Measurements from ENCODE around the gene ASCC2. TPM values are rescaled to one million over a fixed set of nuclear protein-coding genes. Genes with fewer than 3 reads are reported as not detected.

The ASCC2 gene
- total RNA-seq, 2 donors from 2014 or later: 52.8 to 77.0 TPM

GRCh38 chr22:29799217-29799680 lies 38.8 kb downstream of the ASCC2 start:
- H3K4me3 ChIP-seq: no peak overlapping the region
- no peaks in the 10 kb centered on the region for H3K27me3 ChIP-seq
- TF ChIP-seq CTCF (IDR thresholded peaks at IDR 0.05): no peak
- peaks cover 7% of the 10 kb centered on the region for H3K36me3 ChIP-seq
- peak; percentile 60 for DNase-seq
- intact Hi-C loops (cut with DNase I): no loop called here
- no peaks in the 10 kb centered on the region for H3K4me1 ChIP-seq
- H3K9ac ChIP-seq (ENCODE audit: low read depth in 2 of 2, low read length in 2 of 2): peak overlapping the region in 1 of 2 donors; percentile 36
- no peaks in the 10 kb centered on the region for H3K9me3 ChIP-seq
- peak overlapping the region; percentile 24 for H3K27ac ChIP-seq

- Histone ChIP-seq H3K36me3 (peaks cover 3% of the 10 kb centered on the region), H3K9me3 (no peaks in the 10 kb centered on the region), H3K4me1 (no peaks in the 10 kb centered on the region), H3K9ac (ENCODE audit: low read depth in 2 of 2, low read length in 2 of 2) (peak overlapping the region in 1 of 2 donors; percentile 36), H3K27me3 (no peaks in the 10 kb centered on the region), H3K4me3 (no peak overlapping the region), H3K27ac (peak overlapping the region; percentile 24)
- intact Hi-C loops (cut with DNase I): no loop called here
- DNase-seq: no peak
- no peak for TF ChIP-seq CTCF (IDR thresholded peaks at IDR 0.05)
Observed at GRCh38 chr22:29798801-29799200, 39.3 kb downstream of the ASCC2 start.

- Histone ChIP-seq H3K9ac (ENCODE audit: low read depth in 2 of 2, low read length in 2 of 2) (no peak overlapping the region), H3K27me3 (no peaks in the 10 kb centered on the region), H3K4me3 (no peak overlapping the region), H3K9me3 (no peaks in the 10 kb centered on the region), H3K27ac (peak overlapping the region; percentile 24), H3K4me1 (no peaks in the 10 kb centered on the region), H3K36me3 (no peaks in the 10 kb centered on the region)
- no peak for TF ChIP-seq CTCF (IDR thresholded peaks at IDR 0.05)
- intact Hi-C loops (cut with DNase I): no loop called here
- no peak for DNase-seq
Observed at GRCh38 chr22:29798318-29798717, 39.8 kb downstream of the ASCC2 start.

- Histone ChIP-seq H3K27me3 (no peaks in the 10 kb centered on the region), H3K36me3 (no peaks in the 10 kb centered on the region), H3K4me1 (no peaks in the 10 kb centered on the region), H3K27ac (no peak overlapping the region), H3K9ac (ENCODE audit: low read depth in 2 of 2, low read length in 2 of 2) (no peak overlapping the region), H3K4me3 (no peak overlapping the region), H3K9me3 (no peaks in the 10 kb centered on the region)
- no peak for DNase-seq
- no peak for TF ChIP-seq CTCF (IDR thresholded peaks at IDR 0.05)
- intact Hi-C loops (cut with DNase I): no loop called here
Observed at GRCh38 chr22:29797351-29797750, 40.7 kb downstream of the ASCC2 start.

GRCh38 chr22:29795663-29796062 lies 42.4 kb downstream of the ASCC2 start:
- H3K27ac ChIP-seq: no peak overlapping the region
- peaks cover 2% of the 10 kb centered on the region for H3K36me3 ChIP-seq
- TF ChIP-seq CTCF (IDR thresholded peaks at IDR 0.05): no peak
- no peak overlapping the region for H3K4me3 ChIP-seq
- no peak for DNase-seq
- no peak overlapping the region for H3K9ac ChIP-seq (ENCODE audit: low read depth in 2 of 2, low read length in 2 of 2)
- no peaks in the 10 kb centered on the region for H3K9me3 ChIP-seq
- intact Hi-C loops (cut with DNase I): no loop called here
- H3K4me1 ChIP-seq: no peaks in the 10 kb centered on the region
- no peaks in the 10 kb centered on the region for H3K27me3 ChIP-seq
